Chondrocyte (in vitro differentiated cells): ENCODE results near the gene RPS2. TPM values are rescaled to one million over a fixed set of nuclear protein-coding genes. Genes with fewer than 3 reads are reported as not detected.
"Not testable (repeated sequence)": the region's sequence is repeated elsewhere in the genome, so short reads cannot be mapped to it uniquely, and the experiment has no call there.

Experiments
- DNase-seq: peaks from one replicate; pipeline ENCODE4 v3.0.0; 2021; ENCODE audit warnings: mixed read lengths, low spot score
- H3K27ac Mint-ChIP-seq: one replicate; pipeline ENCODE4 v1.8.0; 2021; ENCODE audit warnings: mild to moderate bottlenecking, moderate library complexity, mixed read lengths; ENCODE audit not compliant: unreplicated experiment
- H3K27me3 Mint-ChIP-seq: 2 replicates; pipeline ENCODE4 v1.8.0; 2021; ENCODE audit warnings: low read depth, mixed read lengths
- H3K36me3 Mint-ChIP-seq: 2 replicates; pipeline ENCODE4 v1.8.0; 2021; ENCODE audit warnings: low read depth, mixed read lengths
- H3K4me1 Mint-ChIP-seq: 2 replicates; pipeline ENCODE4 v1.8.0; 2021; ENCODE audit warnings: low read depth, mild to moderate bottlenecking, mixed read lengths
- H3K4me3 Mint-ChIP-seq: one replicate; pipeline ENCODE4 v1.8.0; 2021; ENCODE audit warnings: mild to moderate bottlenecking, moderate library complexity, mixed read lengths; ENCODE audit not compliant: unreplicated experiment
- H3K9me3 Mint-ChIP-seq: 2 replicates; pipeline ENCODE4 v1.8.0; 2021; ENCODE audit warnings: low read depth, mixed read lengths
- CTCF ChIP-seq: fragments of 200-600 bp; sonication (generic); IDR thresholded peaks from 2 replicates; pipeline ENCODE4 v1.5.0; 2021; ENCODE audit warnings: antibody characterized with exemption, mild to moderate bottlenecking, moderate library complexity
- total RNA-seq: library from RNA; stranded (reverse); gene quantifications from 3 replicates; pipeline ENCODE4 v1.2.1, GENCODE V29; 2021

RPS2 gene
- total RNA-seq, 1 donor from 2014 or later, result 1,662 TPM

- H3K9me3 Mint-ChIP-seq, result no peaks in the 10 kb centered on the region
- no peak for DNase-seq
- no peak for TF ChIP-seq CTCF
- H3K4me3 Mint-ChIP-seq, result peak overlapping the region; percentile 97
- peak overlapping the region; percentile 59 for H3K27ac Mint-ChIP-seq
- H3K4me1 Mint-ChIP-seq, result peaks cover 40% of the 10 kb centered on the region
- no peaks in the 10 kb centered on the region for H3K27me3 Mint-ChIP-seq
- peaks cover 12% of the 10 kb centered on the region for H3K36me3 Mint-ChIP-seq
These were observed 5.8 kb downstream of the RPS2 start for GRCh38 chr16:1958715-1959268.

GRCh38 chr16:1958143-1958491 lies 6.5 kb downstream of the RPS2 start:
- H3K27me3 Mint-ChIP-seq, H3K36me3 Mint-ChIP-seq, H3K9me3 Mint-ChIP-seq, H3K27ac Mint-ChIP-seq, H3K4me3 Mint-ChIP-seq: not testable (repeated sequence)
- H3K4me1 Mint-ChIP-seq, result peaks cover 33% of the 10 kb centered on the region
- peak; percentile 75 for DNase-seq

- not testable (repeated sequence) for H3K4me3 Mint-ChIP-seq, H3K9me3 Mint-ChIP-seq, H3K27ac Mint-ChIP-seq, DNase-seq, H3K36me3 Mint-ChIP-seq, H3K27me3 Mint-ChIP-seq
- peaks cover 28% of the 10 kb centered on the region for H3K4me1 Mint-ChIP-seq
These were observed 7.0 kb downstream of the RPS2 start for GRCh38 chr16:1957434-1958142.

GRCh38 chr16:1953734-1954133 lies 10.9 kb downstream of the RPS2 start:
- H3K36me3 Mint-ChIP-seq, result no peaks in the 10 kb centered on the region
- no peaks in the 10 kb centered on the region for H3K9me3 Mint-ChIP-seq
- H3K4me3 Mint-ChIP-seq, result no peak overlapping the region
- H3K27ac Mint-ChIP-seq, result no peak overlapping the region
- TF ChIP-seq CTCF, result no peak
- H3K4me1 Mint-ChIP-seq, result no peaks in the 10 kb centered on the region
- H3K27me3 Mint-ChIP-seq, result no peaks in the 10 kb centered on the region
- peak; percentile 85 for DNase-seq

- Mint-ChIP-seq H3K4me1 (no peaks in the 10 kb centered on the region), H3K27me3 (no peaks in the 10 kb centered on the region), H3K9me3 (no peaks in the 10 kb centered on the region), H3K36me3 (no peaks in the 10 kb centered on the region), H3K4me3 (no peak overlapping the region), H3K27ac (no peak overlapping the region)
- DNase-seq, result no peak
- TF ChIP-seq CTCF, result no peak
These were observed 14.1 kb downstream of the RPS2 start for GRCh38 chr16:1950559-1950958.

- Mint-ChIP-seq H3K27me3 (no peaks in the 10 kb centered on the region), H3K9me3 (no peaks in the 10 kb centered on the region), H3K27ac (no peak overlapping the region), H3K4me3 (no peak overlapping the region), H3K4me1 (no peaks in the 10 kb centered on the region), H3K36me3 (no peaks in the 10 kb centered on the region)
- no peak for DNase-seq
- TF ChIP-seq CTCF, result no peak
These were observed 14.6 kb downstream of the RPS2 start for GRCh38 chr16:1950047-1950446.
